BLaER1 treated with 17β-estradiol and CSF1 and Interleukin-3, amounts not matched to agents 10 nM and 100 nM (cell line): ENCODE results near the gene PDGFD.
A peak's percentile ranks its signal among the peaks of the same experiment; 100 is the strongest.

ENCODE experiments used
- H3K27ac ChIP-seq, 11 experiments: shearing (Covaris generic); formaldehyde crosslinking; 2 replicates each; pipeline ENCODE4 v1.8.1; 2022
- H3K27me3 ChIP-seq, 11 experiments: shearing (Covaris generic); formaldehyde crosslinking; 2 replicates each; pipeline ENCODE4 v1.8.1; 2022
- H3K36me3 ChIP-seq, 11 experiments: shearing (Covaris generic); formaldehyde crosslinking; 2 replicates each; pipeline ENCODE4 v1.8.1; 2022
- H3K4me1 ChIP-seq, 10 experiments: shearing (Covaris generic); formaldehyde crosslinking; 2 replicates each; pipeline ENCODE4 v1.8.1; 2022
- H3K4me2 ChIP-seq, 11 experiments: shearing (Covaris generic); formaldehyde crosslinking; 2 replicates each; pipeline ENCODE4 v1.8.1; 2022
- H3K4me3 ChIP-seq, 10 experiments: shearing (Covaris generic); formaldehyde crosslinking; 2 replicates each; pipeline ENCODE4 v1.8.1; 2022
- H3K9ac ChIP-seq, 11 experiments: shearing (Covaris generic); formaldehyde crosslinking; 2 replicates each; pipeline ENCODE4 v1.8.1; 2022
- H3K9me3 ChIP-seq, 11 experiments: shearing (Covaris generic); formaldehyde crosslinking; replicated peaks in 1 of 11; 2 replicates each; pipeline ENCODE4 v1.8.1; 2022
- H4K20me1 ChIP-seq, 11 experiments: shearing (Covaris generic); formaldehyde crosslinking; 2 replicates each; pipeline ENCODE4 v1.8.1; 2022
- Cebpa-rat ChIP-seq, 11 experiments: shearing (Covaris generic); IDR thresholded peaks; 2 replicates each; pipeline ENCODE4 v1.8.1; 2022

PDGFD gene

DNA sequence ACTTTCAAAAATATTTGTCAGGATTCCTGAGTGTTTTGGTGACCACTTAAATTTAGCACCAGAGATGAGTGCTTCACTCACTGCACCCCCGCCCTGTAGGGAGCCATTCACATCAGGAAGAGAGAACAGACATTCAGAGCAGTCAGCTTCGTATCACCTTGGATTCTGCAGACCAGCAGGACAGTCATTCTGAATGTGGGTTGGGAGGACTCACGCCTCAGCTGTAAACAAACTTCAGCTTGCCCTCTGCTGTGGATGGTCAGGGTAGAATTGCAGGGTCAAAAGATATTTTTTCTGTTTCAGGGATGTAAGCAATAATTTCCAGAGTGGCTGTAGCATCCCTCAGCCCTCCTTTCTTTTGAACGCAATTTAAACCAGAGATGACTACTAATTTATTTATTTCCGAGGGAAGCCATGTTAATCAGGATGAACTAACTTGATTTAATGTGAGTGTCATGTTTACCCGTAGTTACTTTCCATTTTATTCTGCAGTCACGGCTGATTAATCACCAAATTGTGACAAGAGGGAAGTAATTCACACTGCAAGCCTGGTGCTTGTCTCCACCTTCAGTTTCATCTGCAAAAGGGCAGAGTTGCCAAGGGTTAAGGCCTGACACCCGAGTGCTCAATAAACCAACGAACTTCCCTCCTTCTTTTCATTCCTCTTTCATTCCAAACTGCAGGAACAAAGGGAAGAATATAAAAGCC, 301.7 kb downstream of the PDGFD start:
- no peaks in the 10 kb centered on the region for H3K36me3 ChIP-seq
- no peak overlapping the region for H3K27ac ChIP-seq
- TF ChIP-seq Cebpa-rat (IDR thresholded peaks at IDR 0.05), result no peak
- no peaks in the 10 kb centered on the region for H3K27me3 ChIP-seq
- no peaks in the 10 kb centered on the region for H4K20me1 ChIP-seq
- peaks cover 0 to 10% (median 9%) of the 10 kb centered on the region in 10 experiments; a peak in 11 of 20 replicates for H3K4me1 ChIP-seq
- peaks cover 0 to 1% (median under 1%) of the 10 kb centered on the region in 11 experiments; a peak in 4 of 22 replicates for H3K9me3 ChIP-seq
- no peak overlapping the region for H3K9ac ChIP-seq
- no peak overlapping the region for H3K4me3 ChIP-seq
- peak overlapping the region in 7 of 11 experiments; percentile 2 to 39 (median 28); a peak in 10 of 22 replicates for H3K4me2 ChIP-seq
